Measurements from ENCODE around the gene KIAA1191.

DNA sequence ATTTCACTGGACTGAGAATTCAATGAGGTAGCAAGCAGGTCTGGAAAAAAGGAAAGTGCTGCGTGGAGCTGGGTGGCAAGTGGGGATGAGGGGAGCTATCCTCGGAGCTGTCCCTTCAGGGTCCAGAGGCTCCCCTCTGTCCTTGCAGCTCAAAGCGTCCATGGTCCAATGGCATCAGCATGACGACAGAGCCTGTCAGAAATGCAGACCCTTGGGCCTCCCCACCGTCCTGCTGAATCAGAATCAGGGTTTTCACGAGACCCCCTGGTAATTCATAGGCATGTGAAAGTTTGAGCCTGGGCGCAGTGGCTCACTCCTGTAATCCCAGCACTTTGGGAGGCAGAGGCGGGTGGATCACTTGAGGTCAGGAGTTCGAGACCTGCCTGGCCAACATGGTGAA, 32.5 kb upstream of the KIAA1191 start:
- TF ChIP-seq, protein P1, sequence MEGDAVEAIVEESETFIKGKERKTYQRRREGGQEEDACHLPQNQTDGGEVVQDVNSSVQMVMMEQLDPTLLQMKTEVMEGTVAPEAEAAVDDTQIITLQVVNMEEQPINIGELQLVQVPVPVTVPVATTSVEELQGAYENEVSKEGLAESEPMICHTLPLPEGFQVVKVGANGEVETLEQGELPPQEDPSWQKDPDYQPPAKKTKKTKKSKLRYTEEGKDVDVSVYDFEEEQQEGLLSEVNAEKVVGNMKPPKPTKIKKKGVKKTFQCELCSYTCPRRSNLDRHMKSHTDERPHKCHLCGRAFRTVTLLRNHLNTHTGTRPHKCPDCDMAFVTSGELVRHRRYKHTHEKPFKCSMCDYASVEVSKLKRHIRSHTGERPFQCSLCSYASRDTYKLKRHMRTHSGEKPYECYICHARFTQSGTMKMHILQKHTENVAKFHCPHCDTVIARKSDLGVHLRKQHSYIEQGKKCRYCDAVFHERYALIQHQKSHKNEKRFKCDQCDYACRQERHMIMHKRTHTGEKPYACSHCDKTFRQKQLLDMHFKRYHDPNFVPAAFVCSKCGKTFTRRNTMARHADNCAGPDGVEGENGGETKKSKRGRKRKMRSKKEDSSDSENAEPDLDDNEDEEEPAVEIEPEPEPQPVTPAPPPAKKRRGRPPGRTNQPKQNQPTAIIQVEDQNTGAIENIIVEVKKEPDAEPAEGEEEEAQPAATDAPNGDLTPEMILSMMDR (IDR thresholded peaks at IDR 0.05), result no peak
- TF ChIP-seq POLR2A (IDR thresholded peaks at IDR 0.05), result no peak
